Left kidney (tissue), 2 donors: ENCODE results near the gene FAM156B. TPM values are rescaled to one million over a fixed set of nuclear protein-coding genes. Genes with fewer than 3 reads are reported as not detected.
"Not testable (repeated sequence)": the region's sequence is repeated elsewhere in the genome, so short reads cannot be mapped to it uniquely, and the experiment has no call there.

Source experiments
- DNase-seq: peaks from one replicate; pipeline ENCODE4 v3.0.0-alpha.2; 2013
- polyA plus RNA-seq: library from polyadenylated mRNA; unstranded; fragments of 120-200 nt; gene quantifications from one replicate; pipeline ENCODE4 v1.2.1, GENCODE V29; 2013; ENCODE audit not compliant: insufficient read length

Gene FAM156B
- polyA plus RNA-seq, 1 donor: 20.0 TPM

GRCh38 chrX:52913681-52914080 lies 16.6 kb downstream of the FAM156B start:
- DNase-seq: not testable (repeated sequence)

GRCh38 chrX:52914704-52915103 lies 17.6 kb downstream of the FAM156B start:
- DNase-seq: not testable (repeated sequence)

- DNase-seq: no peak
These were observed 26.7 kb downstream of the FAM156B start for GRCh38 chrX:52923781-52924241.

GRCh38 chrX:52930214-52930613 lies 33.1 kb downstream of the FAM156B start:
- not testable (repeated sequence) for DNase-seq

- no peak for DNase-seq
These were observed 36.1 kb downstream of the FAM156B start for GRCh38 chrX:52933213-52933612.

GRCh38 chrX:52933976-52934703 lies 37.0 kb downstream of the FAM156B start:
- DNase-seq: no peak

- peak; percentile 95 for DNase-seq
These were observed 37.8 kb downstream of the FAM156B start for GRCh38 chrX:52934704-52935469.

GRCh38 chrX:52935470-52935784 lies 38.3 kb downstream of the FAM156B start:
- not testable (repeated sequence) for DNase-seq

GRCh38 chrX:52940704-52941103 lies 43.6 kb downstream of the FAM156B start:
- DNase-seq: not testable (repeated sequence)

GRCh38 chrX:52941728-52942127 lies 44.6 kb downstream of the FAM156B start:
- not testable (repeated sequence) for DNase-seq

GRCh38 chrX:52945838-52946494 lies 48.8 kb downstream of the FAM156B start:
- not testable (repeated sequence) for DNase-seq

GRCh38 chrX:52947501-52947900 lies 50.4 kb downstream of the FAM156B start:
- not testable (repeated sequence) for DNase-seq

GRCh38 chrX:52948265-52948664 lies 51.1 kb downstream of the FAM156B start:
- DNase-seq: not testable (repeated sequence)

GRCh38 chrX:52949325-52949724 lies 52.2 kb downstream of the FAM156B start:
- not testable (repeated sequence) for DNase-seq

- not testable (repeated sequence) for DNase-seq
These were observed 52.8 kb downstream of the FAM156B start for GRCh38 chrX:52949884-52950283.

Other genes with a start within 250 kb of the FAM156B start
- not detected for gene SSX7, start 242.4 kb upstream of the FAM156B start, polyA plus RNA-seq
- not detected for gene SSX2, start 190.2 kb upstream of the FAM156B start, polyA plus RNA-seq
- gene SSX2B, start 146.1 kb upstream of the FAM156B start, polyA plus RNA-seq: not detected
- not detected for gene SPANXN5, start 99.9 kb upstream of the FAM156B start, polyA plus RNA-seq
- not detected for gene XAGE5, start 86.0 kb upstream of the FAM156B start, polyA plus RNA-seq
- not detected for gene XAGE3, start 29.2 kb upstream of the FAM156B start, polyA plus RNA-seq
- 36.2 TPM for gene FAM156A, start 61.2 kb downstream of the FAM156B start, polyA plus RNA-seq
- 26.3 TPM for gene GPR173, start 151.5 kb downstream of the FAM156B start, polyA plus RNA-seq
- gene TSPYL2, start 185.0 kb downstream of the FAM156B start, polyA plus RNA-seq: 41.7 TPM
- 25.0 TPM for gene KANTR, start 196.8 kb downstream of the FAM156B start, polyA plus RNA-seq